ENCODE measurements around the gene PALLD.

DNA sequence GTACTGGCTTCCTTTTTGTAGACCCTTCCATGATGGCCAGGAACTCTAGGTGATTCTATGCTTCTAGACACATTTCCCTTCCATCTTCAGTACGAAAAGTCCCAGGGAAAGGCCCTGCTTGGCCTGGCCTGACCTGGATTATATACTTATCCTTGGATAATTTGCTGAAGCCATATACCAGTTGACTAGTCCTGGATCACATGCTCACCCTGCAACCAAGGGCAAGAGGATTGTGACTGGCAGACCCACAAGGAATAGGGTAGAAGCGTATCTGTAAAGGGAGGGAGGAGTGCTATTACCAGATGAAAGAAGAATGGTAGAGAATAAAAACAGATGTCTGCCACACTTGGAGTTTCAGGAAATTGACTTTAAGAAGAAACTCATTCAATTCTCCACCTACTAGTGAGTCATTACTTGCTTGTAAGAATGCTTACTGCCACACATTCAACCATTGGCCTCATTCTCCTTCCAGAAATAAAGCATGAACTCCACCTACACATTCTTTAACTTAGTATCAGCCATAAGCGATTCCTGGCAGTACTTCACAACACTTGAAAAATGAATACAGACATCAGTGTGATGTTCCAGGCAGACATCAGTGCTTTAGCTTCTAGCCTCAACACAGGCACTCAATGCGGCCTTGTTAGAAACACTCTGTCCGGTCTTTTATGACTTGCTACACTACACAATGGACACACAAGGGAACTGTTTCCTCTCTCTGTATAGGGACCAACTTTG, 371.4 kb downstream of the PALLD start:
- TF ChIP-seq, protein P1, sequence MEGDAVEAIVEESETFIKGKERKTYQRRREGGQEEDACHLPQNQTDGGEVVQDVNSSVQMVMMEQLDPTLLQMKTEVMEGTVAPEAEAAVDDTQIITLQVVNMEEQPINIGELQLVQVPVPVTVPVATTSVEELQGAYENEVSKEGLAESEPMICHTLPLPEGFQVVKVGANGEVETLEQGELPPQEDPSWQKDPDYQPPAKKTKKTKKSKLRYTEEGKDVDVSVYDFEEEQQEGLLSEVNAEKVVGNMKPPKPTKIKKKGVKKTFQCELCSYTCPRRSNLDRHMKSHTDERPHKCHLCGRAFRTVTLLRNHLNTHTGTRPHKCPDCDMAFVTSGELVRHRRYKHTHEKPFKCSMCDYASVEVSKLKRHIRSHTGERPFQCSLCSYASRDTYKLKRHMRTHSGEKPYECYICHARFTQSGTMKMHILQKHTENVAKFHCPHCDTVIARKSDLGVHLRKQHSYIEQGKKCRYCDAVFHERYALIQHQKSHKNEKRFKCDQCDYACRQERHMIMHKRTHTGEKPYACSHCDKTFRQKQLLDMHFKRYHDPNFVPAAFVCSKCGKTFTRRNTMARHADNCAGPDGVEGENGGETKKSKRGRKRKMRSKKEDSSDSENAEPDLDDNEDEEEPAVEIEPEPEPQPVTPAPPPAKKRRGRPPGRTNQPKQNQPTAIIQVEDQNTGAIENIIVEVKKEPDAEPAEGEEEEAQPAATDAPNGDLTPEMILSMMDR (IDR thresholded peaks at IDR 0.05; ENCODE audit: low read length) = no peak
- TF ChIP-seq EZH2 (optimal IDR thresholded peaks at IDR 0.05; ENCODE audit: low read depth, low read length) = no peak
